BJ (cell line): ENCODE measurements around the gene APOC4. TPM values are rescaled to one million over a fixed set of nuclear protein-coding genes. Genes with fewer than 3 reads are reported as not detected.

ENCODE experiments used
- CTCF ChIA-PET: fragments of 350-600 bp; formaldehyde crosslinking; extraction: SDS; loops from one replicate; lab custom pipeline; 2021; ENCODE audit warnings: antibody characterized with exemption, inconsistent platforms; lab: Yijun Ruan, JAX
- POLR2A ChIA-PET: fragments of 300-600 bp; sonication (Branson Sonifier 250); formaldehyde crosslinking; extraction: SDS; loops from one replicate; lab custom pipeline; 2021; ENCODE audit warnings: antibody characterized with exemption; lab: Charles Lee
- DNase-seq: peaks from one replicate; pipeline ENCODE4 v3.0.0-alpha.2; 2011; ENCODE audit warnings: low read depth
- H3K27me3 ChIP-seq: 2 replicates; pipeline ENCODE4 v1.6.0; 2011; ENCODE audit warnings: low read length; ENCODE audit not compliant: control insufficient read depth, insufficient read depth
- H3K36me3 ChIP-seq: 2 replicates; pipeline ENCODE4 v1.5.1; 2011; ENCODE audit warnings: low read length; ENCODE audit not compliant: control insufficient read depth, insufficient read depth
- H3K4me3 ChIP-seq: 2 replicates; pipeline ENCODE4 v1.5.1; 2011; ENCODE audit warnings: low read depth, mild to moderate bottlenecking, control low read depth, low read length
- polyA plus RNA-seq: library from polyadenylated mRNA; depleted of rRNA; stranded (reverse); fragments of >200 nt; gene quantifications from 2 replicates; pipeline ENCODE4 v1.2.3, GENCODE V29; 2011
- TF ChIP-seq, protein P1 (sequence below): IDR thresholded peaks from 2 replicates; pipeline ENCODE4 v1.5.1; 2011; ENCODE audit warnings: low read depth, mild to moderate bottlenecking, control low read depth, inconsistent platforms, low read length, moderate library complexity; ENCODE audit not compliant: insufficient read depth

APOC4 gene
- polyA plus RNA-seq, 1 experiment, result not detected

DNA sequence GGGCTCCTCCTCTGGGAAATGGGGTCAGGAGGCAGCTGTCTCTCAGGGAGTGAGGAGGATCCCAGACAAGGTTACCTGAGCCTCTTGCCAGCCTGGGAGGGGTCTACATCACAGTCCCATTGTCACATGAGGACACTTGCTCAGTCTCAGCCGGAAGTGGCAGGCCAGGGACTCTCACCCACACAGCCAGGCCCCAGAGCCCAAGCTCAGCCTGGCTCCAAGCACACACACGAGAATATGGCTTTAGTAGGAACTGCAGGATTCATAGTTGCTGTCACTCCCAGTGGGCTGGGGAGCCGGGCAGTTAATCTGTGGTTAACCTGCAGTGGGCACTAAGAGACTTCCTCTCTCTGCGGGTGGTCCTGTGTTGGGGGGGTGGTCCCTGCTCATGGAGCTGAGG, 43.4 kb downstream of the APOC4 start:
- no peaks in the 10 kb centered on the region for H3K27me3 ChIP-seq
- CTCF ChIA-PET, result interaction anchor here (1.6 kb wide), 1 partner anchor 10 kb away, joined by 5 read pairs; no protein-coding TSS in a partner anchor
- peaks cover 27% of the 10 kb centered on the region for H3K36me3 ChIP-seq
- H3K4me3 ChIP-seq, result no peak overlapping the region
- no peak for DNase-seq
- POLR2A ChIA-PET, result no interaction called here
- TF ChIP-seq, protein P1, sequence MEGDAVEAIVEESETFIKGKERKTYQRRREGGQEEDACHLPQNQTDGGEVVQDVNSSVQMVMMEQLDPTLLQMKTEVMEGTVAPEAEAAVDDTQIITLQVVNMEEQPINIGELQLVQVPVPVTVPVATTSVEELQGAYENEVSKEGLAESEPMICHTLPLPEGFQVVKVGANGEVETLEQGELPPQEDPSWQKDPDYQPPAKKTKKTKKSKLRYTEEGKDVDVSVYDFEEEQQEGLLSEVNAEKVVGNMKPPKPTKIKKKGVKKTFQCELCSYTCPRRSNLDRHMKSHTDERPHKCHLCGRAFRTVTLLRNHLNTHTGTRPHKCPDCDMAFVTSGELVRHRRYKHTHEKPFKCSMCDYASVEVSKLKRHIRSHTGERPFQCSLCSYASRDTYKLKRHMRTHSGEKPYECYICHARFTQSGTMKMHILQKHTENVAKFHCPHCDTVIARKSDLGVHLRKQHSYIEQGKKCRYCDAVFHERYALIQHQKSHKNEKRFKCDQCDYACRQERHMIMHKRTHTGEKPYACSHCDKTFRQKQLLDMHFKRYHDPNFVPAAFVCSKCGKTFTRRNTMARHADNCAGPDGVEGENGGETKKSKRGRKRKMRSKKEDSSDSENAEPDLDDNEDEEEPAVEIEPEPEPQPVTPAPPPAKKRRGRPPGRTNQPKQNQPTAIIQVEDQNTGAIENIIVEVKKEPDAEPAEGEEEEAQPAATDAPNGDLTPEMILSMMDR, result no peak

DNA sequence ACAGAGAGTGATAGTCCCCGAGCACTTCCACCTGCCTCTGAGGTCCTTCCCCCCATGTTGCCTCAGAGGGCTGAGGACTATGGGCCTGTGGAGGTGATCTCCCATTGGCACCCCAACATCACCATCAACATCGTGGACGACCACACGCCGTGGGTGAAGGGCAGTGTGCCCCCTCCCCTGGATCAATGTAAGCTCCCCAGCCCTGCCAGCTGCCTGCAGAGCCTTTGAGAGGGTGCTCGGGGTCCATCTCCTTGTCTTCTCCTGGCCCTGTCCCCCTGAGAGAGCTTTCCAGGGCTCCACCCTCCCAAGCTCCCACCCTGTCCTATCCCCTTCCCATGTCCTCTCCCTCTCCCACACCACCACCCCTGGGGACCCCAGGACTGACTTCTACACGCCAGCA, 44.4 kb downstream of the APOC4 start:
- DNase-seq, result no peak
- H3K4me3 ChIP-seq, result no peak overlapping the region
- POLR2A ChIA-PET, result no interaction called here
- no peaks in the 10 kb centered on the region for H3K27me3 ChIP-seq
- H3K36me3 ChIP-seq, result peaks cover 29% of the 10 kb centered on the region
- TF ChIP-seq, protein P1, result no peak
- CTCF ChIA-PET, result interaction anchor here (1.2 to 1.6 kb wide), 2 partner anchors 11 to 73 kb away, joined by 4 to 5 read pairs; no protein-coding TSS in a partner anchor

DNA sequence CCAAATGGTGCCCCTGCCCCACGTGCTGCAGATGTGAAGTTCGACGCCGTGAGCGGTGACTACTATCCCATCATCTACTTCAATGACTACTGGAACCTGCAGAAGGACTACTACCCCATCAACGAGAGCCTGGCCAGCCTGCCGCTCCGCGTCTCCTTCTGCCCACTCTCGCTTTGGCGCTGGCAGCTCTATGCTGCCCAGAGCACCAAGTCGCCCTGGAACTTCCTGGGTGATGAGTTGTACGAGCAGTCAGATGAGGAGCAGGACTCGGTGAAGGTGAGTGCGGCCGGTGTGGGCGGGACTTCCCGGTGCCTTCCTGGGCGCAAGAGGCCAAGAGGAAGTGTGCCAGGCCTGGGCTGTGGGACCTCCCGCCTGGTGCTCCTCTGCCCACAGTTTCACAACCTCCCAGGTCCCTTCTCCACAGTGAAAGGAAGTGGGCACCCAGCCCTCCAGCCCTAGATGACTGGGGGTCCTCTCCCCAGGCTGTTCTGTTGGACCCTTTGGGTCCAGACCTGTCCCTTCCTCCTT, 45.2 kb downstream of the APOC4 start:
- DNase-seq, result no peak
- Histone ChIP-seq H3K27me3 (no peaks in the 10 kb centered on the region), H3K36me3 (peaks cover 33% of the 10 kb centered on the region), H3K4me3 (no peak overlapping the region)
- POLR2A ChIA-PET, result no interaction called here
- CTCF ChIA-PET, result interaction anchor here (1.2 kb wide), 1 partner anchor 72 kb away, joined by 4 read pairs; no protein-coding TSS in a partner anchor
- TF ChIP-seq, protein P1, result no peak

DNA sequence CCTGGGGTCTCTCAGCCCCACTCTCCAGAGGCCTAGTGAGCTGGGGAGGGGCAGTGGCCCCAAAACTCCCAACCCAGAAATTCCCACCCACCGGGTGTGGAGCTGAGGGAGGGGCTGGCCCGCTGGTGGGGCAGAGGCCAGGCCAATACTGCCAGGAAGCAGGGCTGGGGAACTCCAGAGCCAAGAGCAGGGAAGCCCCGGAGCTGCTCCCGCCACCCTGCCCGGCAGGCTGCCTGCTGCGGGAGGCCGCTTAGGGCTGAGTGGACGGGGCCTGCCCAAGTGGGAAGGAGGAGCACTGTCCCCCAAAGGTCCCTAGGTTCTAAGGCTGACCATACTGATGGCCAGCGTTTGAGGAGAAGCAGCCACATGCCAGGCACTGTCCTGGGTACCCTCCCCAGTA, 46.2 kb downstream of the APOC4 start:
- TF ChIP-seq, protein P1, result no peak
- no peak for DNase-seq
- no peaks in the 10 kb centered on the region for H3K27me3 ChIP-seq
- ChIA-PET POLR2A (no interaction called here), CTCF (interaction anchor here (0.9 to 2.8 kb wide), 6 partner anchors 9 to 349 kb away, joined by 3 to 18 read pairs (median 6); partner anchors contain the start of gene RELB)
- H3K36me3 ChIP-seq, result peaks cover 34% of the 10 kb centered on the region
- H3K4me3 ChIP-seq, result no peak overlapping the region

DNA sequence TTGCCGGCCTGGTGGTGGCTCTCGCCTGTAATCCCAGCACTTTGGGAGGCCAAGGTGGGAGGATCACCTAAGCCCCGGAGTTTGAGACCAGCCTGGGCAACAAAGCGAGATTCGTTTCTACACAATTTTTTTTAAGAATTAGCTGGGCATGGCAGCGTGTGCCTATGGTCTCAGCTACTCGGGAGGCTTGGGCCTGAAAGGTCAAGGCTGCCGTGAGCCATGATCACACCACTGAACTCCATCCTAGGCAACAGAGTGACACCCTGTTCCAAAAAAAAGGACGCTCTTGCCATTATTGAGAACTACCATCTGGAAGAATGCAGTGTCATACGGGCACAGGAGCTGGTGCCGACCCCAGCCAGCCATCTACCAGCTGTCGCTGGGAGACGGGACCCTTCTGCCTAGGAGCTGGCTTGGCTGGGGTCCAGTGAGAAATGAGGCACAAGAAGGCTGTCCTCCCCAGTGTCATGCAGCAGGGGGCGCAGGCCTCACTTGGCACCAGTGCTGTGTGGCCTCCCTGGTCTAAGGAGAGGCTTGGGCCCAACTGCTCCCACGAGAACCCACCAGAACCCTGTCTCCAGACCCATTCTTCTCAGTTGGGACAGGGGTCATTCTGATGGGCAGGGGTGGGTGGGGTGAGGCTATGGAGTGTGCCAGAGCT, 47.0 kb downstream of the APOC4 start:
- ChIA-PET POLR2A (no interaction called here), CTCF (interaction anchor here (0.6 to 2.8 kb wide), 13 partner anchors 10 to 348 kb away, joined by 3 to 18 read pairs (median 3); partner anchors contain the start of gene RELB)
- TF ChIP-seq, protein P1, result peak; percentile 80
- H3K4me3 ChIP-seq, result no peak overlapping the region
- H3K27me3 ChIP-seq, result no peaks in the 10 kb centered on the region
- DNase-seq, result no peak
- peaks cover 34% of the 10 kb centered on the region for H3K36me3 ChIP-seq
